Smooth muscle cell (in vitro differentiated cells): ENCODE measurements around the gene TEKT3. TPM values are rescaled to one million over a fixed set of nuclear protein-coding genes. Genes with fewer than 3 reads are reported as not detected.

ENCODE experiments used
- DNase-seq: peaks from one replicate; lab custom pipeline; 2025; ENCODE audit not compliant: unreplicated experiment; lab: John Stamatoyannopoulos, UW
- H2AFZ ChIP-seq: fragments of 200-600 bp; sonication (generic); 2 replicates; pipeline ENCODE4 v1.6.0; 2016; ENCODE audit warnings: antibody characterized with exemption, low read depth, mild to moderate bottlenecking
- H3F3A ChIP-seq: fragments of 200-600 bp; sonication (generic); 2 replicates; pipeline ENCODE4 v1.6.0; 2017; ENCODE audit warnings: antibody characterized with exemption, low read depth
- H3K27ac ChIP-seq: fragments of 200-600 bp; sonication (generic); 2 replicates; pipeline ENCODE4 v1.5.1; 2016; ENCODE audit warnings: low read depth, mild to moderate bottlenecking
- H3K27me3 ChIP-seq: fragments of 200-600 bp; sonication (generic); 2 replicates; pipeline ENCODE4 v1.6.1; 2016; ENCODE audit warnings: low read depth, mild to moderate bottlenecking
- H3K36me3 ChIP-seq: fragments of 200-600 bp; sonication (generic); 2 replicates; pipeline ENCODE4 v1.5.1; 2016; ENCODE audit warnings: low read depth
- H3K4me1 ChIP-seq: fragments of 200-600 bp; sonication (generic); 2 replicates; pipeline ENCODE4 v1.5.1; 2016; ENCODE audit warnings: low read depth
- H3K4me2 ChIP-seq: fragments of 200-600 bp; sonication (generic); 2 replicates; pipeline ENCODE4 v1.6.0; 2016; ENCODE audit warnings: mild to moderate bottlenecking
- H3K4me3 ChIP-seq: fragments of 200-600 bp; sonication (generic); 2 replicates; pipeline ENCODE4 v1.5.1; 2016; ENCODE audit warnings: mild to moderate bottlenecking
- H3K79me2 ChIP-seq: fragments of 200-600 bp; sonication (generic); 2 replicates; pipeline ENCODE4 v1.6.0; 2016; ENCODE audit warnings: low read depth, mild to moderate bottlenecking
- H3K9ac ChIP-seq: fragments of 200-600 bp; sonication (generic); 2 replicates; pipeline ENCODE4 v1.6.0; 2016; ENCODE audit warnings: low read depth
- H3K9me3 ChIP-seq: fragments of 200-600 bp; sonication (generic); replicated peaks from 2 replicates; pipeline ENCODE4 v1.5.1; 2016; ENCODE audit warnings: low read depth
- H4K20me1 ChIP-seq: fragments of 200-600 bp; sonication (generic); 2 replicates; pipeline ENCODE4 v1.6.0; 2016; ENCODE audit warnings: low read depth
- CTCF ChIP-seq: fragments of 200-600 bp; sonication (generic); IDR thresholded peaks from 2 replicates; pipeline ENCODE4 v1.5.1; 2017; ENCODE audit warnings: borderline replicate concordance, mild to moderate bottlenecking, antibody characterized with exemption; ENCODE audit not compliant: insufficient read depth, poor library complexity, severe bottlenecking
- WGBS: methylation state at CpG from one replicate; pipeline ENCODE4 v1.1.7; 2016; ENCODE audit warnings: low lambda C conversion rate; 5-methylcytosine and 5-hydroxymethylcytosine counted together
- polyA plus RNA-seq: library from polyadenylated mRNA; unstranded; fragments of >200 nt; fragmentation: Nextera tagmentation; extraction: Ambion mirVana; gene quantifications from 2 replicates; pipeline ENCODE4 v1.2.1, GENCODE V29; 2016
- total RNA-seq: library from RNA; depleted of rRNA; stranded (reverse); fragments of >200 nt; gene quantifications from 2 replicates; pipeline ENCODE4 v1.2.3, GENCODE V29; 2014

TEKT3 gene
- total and polyA plus RNA-seq, 2 experiments from 2014 or later: 0.09 to 1.00 TPM

GRCh38 chr17:15332338-15332737, 9.1 kb downstream of the TEKT3 start:
- Histone ChIP-seq H3K27me3 (no peaks in the 10 kb centered on the region), H3K36me3 (no peaks in the 10 kb centered on the region), H3K27ac (no peak overlapping the region), H3F3A (no peaks in the 10 kb centered on the region), H2AFZ (no peak overlapping the region), H3K9me3 (no peaks in the 10 kb centered on the region), H3K79me2 (no peaks in the 10 kb centered on the region), H3K4me2 (no peak overlapping the region), H3K4me3 (no peak overlapping the region), H3K4me1 (no peaks in the 10 kb centered on the region), H3K9ac (no peak overlapping the region), H4K20me1 (no peaks in the 10 kb centered on the region)
- no peak for DNase-seq
- no peak for TF ChIP-seq CTCF
- 41% methylated on average over 6 of the region's 6 CpGs for WGBS

- H4K20me1 ChIP-seq: no peaks in the 10 kb centered on the region
- no peak overlapping the region for H3K4me2 ChIP-seq
- DNase-seq: no peak
- no peaks in the 10 kb centered on the region for H3K79me2 ChIP-seq
- no peak overlapping the region for H3K9ac ChIP-seq
- H3F3A ChIP-seq: no peaks in the 10 kb centered on the region
- H3K36me3 ChIP-seq: no peaks in the 10 kb centered on the region
- H3K27ac ChIP-seq: no peak overlapping the region
- no peaks in the 10 kb centered on the region for H3K9me3 ChIP-seq
- 87% methylated on average over 4 of the region's 4 CpGs for WGBS
- no peak overlapping the region for H2AFZ ChIP-seq
- TF ChIP-seq CTCF: no peak
- H3K27me3 ChIP-seq: no peaks in the 10 kb centered on the region
- H3K4me3 ChIP-seq: no peak overlapping the region
- no peaks in the 10 kb centered on the region for H3K4me1 ChIP-seq
Measured at GRCh38 chr17:15323131-15323530, 18.3 kb downstream of the TEKT3 start.

GRCh38 chr17:15321556-15322251, 19.7 kb downstream of the TEKT3 start:
- no peak overlapping the region for H3K4me2 ChIP-seq
- H3K27me3 ChIP-seq: no peaks in the 10 kb centered on the region
- H3K9me3 ChIP-seq: no peaks in the 10 kb centered on the region
- no peak overlapping the region for H3K4me3 ChIP-seq
- no peaks in the 10 kb centered on the region for H3K36me3 ChIP-seq
- whole genome bisulfite sequencing: 92% methylated on average over 6 of the region's 6 CpGs
- no peak for DNase-seq
- TF ChIP-seq CTCF: no peak
- H3K79me2 ChIP-seq: no peaks in the 10 kb centered on the region
- no peak overlapping the region for H2AFZ ChIP-seq
- no peaks in the 10 kb centered on the region for H3F3A ChIP-seq
- no peaks in the 10 kb centered on the region for H3K4me1 ChIP-seq
- H3K27ac ChIP-seq: no peak overlapping the region
- no peaks in the 10 kb centered on the region for H4K20me1 ChIP-seq
- H3K9ac ChIP-seq: no peak overlapping the region

GRCh38 chr17:15319452-15320010, 21.9 kb downstream of the TEKT3 start:
- no peaks in the 10 kb centered on the region for H3K4me1 ChIP-seq
- no peaks in the 10 kb centered on the region for H3K36me3 ChIP-seq
- no peak overlapping the region for H2AFZ ChIP-seq
- no peak overlapping the region for H3K27ac ChIP-seq
- H3K9me3 ChIP-seq: no peaks in the 10 kb centered on the region
- no peak for TF ChIP-seq CTCF
- H3K79me2 ChIP-seq: no peaks in the 10 kb centered on the region
- H3K9ac ChIP-seq: no peak overlapping the region
- no peaks in the 10 kb centered on the region for H4K20me1 ChIP-seq
- no peak overlapping the region for H3K4me3 ChIP-seq
- no peaks in the 10 kb centered on the region for H3K27me3 ChIP-seq
- H3F3A ChIP-seq: no peaks in the 10 kb centered on the region
- H3K4me2 ChIP-seq: no peak overlapping the region
- 88% methylated on average over 5 of the region's 5 CpGs for WGBS
- DNase-seq: no peak
